Bronchial epithelial cell (primary cell): Measurements from ENCODE around the gene SLC25A52. TPM values are rescaled to one million over a fixed set of nuclear protein-coding genes. Genes with fewer than 3 reads are reported as not detected.

Experiments
- DNase-seq: peaks from one replicate; pipeline ENCODE4 v3.0.0-alpha.2; 2010; ENCODE audit warnings: low read depth
- FAIRE-seq: peaks from 2 replicates; lab custom pipeline; 2011; peaks lifted over from hg19 to GRCh38; lab: Jason Lieb, UNC
- H3K27me3 ChIP-seq: 2 replicates; pipeline ENCODE4 v1.5.1; 2011; ENCODE audit warnings: low read length; ENCODE audit not compliant: control insufficient read depth, insufficient read depth
- H3K36me3 ChIP-seq: 2 replicates; pipeline ENCODE4 v1.5.1; 2011; ENCODE audit warnings: low read length; ENCODE audit not compliant: control insufficient read depth, insufficient read depth
- H3K4me3 ChIP-seq: 2 replicates; pipeline ENCODE4 v1.5.1; 2011; ENCODE audit warnings: mild to moderate bottlenecking, low read depth, low read length, control low read depth
- total RNA-seq: library from RNA; depleted of rRNA; stranded (reverse); fragments of >200 nt; gene quantifications from 2 replicates; pipeline ENCODE4 v1.2.1, GENCODE V29; 2014
- TF ChIP-seq, protein P1 (sequence below): IDR thresholded peaks from 2 replicates; pipeline ENCODE4 v1.5.1; 2011; ENCODE audit warnings: mild to moderate bottlenecking, moderate library complexity, low read length, control low read depth, inconsistent platforms; ENCODE audit not compliant: insufficient read depth, severe bottlenecking

The SLC25A52 gene
- total RNA-seq, 1 donor from 2014 or later = under 0.01 TPM

DNA sequence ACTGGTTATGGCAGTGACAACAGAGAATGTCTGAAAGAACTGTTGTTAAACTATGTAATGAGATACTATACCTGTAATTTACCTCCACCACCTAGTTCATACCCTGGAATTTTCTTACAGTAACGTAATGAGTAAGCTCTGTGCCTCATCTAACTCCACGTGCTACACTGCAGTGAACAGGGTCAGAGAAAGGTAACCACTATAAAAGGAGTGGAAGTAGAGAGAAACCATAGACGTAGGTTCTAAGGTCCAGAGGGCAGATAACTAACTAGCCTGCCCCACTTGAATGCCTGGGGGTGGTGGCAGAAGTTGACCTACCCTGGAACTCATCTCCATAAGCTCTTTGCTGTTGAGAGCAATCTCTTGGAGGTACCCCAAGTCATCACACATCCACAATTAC is 44.3 kb downstream of the SLC25A52 start:
- TF ChIP-seq, protein P1, sequence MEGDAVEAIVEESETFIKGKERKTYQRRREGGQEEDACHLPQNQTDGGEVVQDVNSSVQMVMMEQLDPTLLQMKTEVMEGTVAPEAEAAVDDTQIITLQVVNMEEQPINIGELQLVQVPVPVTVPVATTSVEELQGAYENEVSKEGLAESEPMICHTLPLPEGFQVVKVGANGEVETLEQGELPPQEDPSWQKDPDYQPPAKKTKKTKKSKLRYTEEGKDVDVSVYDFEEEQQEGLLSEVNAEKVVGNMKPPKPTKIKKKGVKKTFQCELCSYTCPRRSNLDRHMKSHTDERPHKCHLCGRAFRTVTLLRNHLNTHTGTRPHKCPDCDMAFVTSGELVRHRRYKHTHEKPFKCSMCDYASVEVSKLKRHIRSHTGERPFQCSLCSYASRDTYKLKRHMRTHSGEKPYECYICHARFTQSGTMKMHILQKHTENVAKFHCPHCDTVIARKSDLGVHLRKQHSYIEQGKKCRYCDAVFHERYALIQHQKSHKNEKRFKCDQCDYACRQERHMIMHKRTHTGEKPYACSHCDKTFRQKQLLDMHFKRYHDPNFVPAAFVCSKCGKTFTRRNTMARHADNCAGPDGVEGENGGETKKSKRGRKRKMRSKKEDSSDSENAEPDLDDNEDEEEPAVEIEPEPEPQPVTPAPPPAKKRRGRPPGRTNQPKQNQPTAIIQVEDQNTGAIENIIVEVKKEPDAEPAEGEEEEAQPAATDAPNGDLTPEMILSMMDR = no peak
- H3K4me3 ChIP-seq = no peak overlapping the region
- no peak for FAIRE-seq

DNA sequence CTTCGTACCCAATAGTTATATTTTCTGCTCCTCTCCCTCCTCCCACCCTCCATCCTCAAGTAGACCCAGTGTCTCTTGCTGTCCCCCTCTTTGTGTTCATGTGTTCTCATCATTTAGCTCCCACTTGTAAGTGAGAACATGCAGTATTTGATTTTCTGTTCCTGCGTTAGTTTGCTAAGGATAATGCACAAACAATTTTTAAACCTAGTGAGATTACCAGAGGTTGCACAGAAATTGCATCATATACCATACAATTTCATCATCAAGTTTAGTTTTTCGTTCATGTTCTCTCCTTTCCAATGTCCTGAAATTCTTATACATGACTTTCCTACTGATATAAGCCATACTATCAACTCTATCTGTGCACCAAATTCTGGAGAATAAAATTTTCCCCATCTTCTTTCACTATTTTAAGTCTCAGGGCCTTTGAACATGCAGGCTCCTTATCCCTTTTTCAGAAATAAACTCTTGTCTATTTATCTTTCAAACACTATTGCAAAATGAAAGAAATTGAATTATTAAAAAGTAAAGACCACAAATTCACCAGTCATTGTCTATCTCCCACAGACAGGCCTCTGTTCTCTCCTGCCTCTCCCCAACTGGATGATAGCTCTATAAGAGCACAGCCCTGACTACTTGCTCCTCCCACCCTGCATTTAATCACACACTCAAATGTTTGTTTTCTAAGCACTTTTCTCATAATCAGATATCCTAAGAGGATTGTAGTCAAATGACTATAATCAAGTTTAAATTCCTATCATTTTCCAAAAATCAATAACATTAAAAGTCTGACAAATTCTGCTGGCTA is 49.1 kb downstream of the SLC25A52 start:
- DNase-seq (no peak), FAIRE-seq (no peak)
- Histone ChIP-seq H3K4me3 (no peak overlapping the region), H3K27me3 (no peaks in the 10 kb centered on the region), H3K36me3 (no peaks in the 10 kb centered on the region)
- TF ChIP-seq, protein P1 = no peak

More for the DNA sequence above, 44.3 kb downstream of the SLC25A52 start:
- DNase-seq = no peak
- H3K36me3 ChIP-seq = no peaks in the 10 kb centered on the region
- H3K27me3 ChIP-seq = no peaks in the 10 kb centered on the region

DNA sequence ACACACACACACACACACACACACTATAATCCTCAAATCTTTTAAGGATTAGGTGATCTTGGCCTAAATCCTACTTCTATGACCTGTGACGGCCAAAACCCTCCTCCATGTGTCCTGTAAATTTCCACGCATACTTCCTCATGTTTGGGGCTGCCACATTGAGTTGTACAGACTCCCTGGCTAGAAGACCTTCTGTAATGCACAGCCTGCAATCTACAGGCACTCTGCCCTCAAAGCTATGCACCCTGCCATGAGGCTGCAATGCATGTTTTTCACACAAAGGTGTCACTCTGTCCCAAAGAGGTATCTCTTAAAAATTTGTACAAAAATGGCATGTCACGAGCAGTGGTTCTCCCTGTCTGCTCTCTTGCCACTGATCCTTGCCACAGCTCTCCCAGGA is 49.9 kb downstream of the SLC25A52 start:
- Histone ChIP-seq H3K4me3 (no peak overlapping the region), H3K36me3 (no peaks in the 10 kb centered on the region), H3K27me3 (no peaks in the 10 kb centered on the region)
- no peak for FAIRE-seq
- TF ChIP-seq, protein P1 = no peak
- no peak for DNase-seq

Other genes starting within 250 kb of the SLC25A52 start
- not detected in 2 replicates for gene TTR, start 169.0 kb downstream of the SLC25A52 start, total RNA-seq
- 1.8 and 2.4 TPM in 2 replicates for gene B4GALT6, start 76.3 kb downstream of the SLC25A52 start, total RNA-seq
- gene TRAPPC8, start 182.2 kb upstream of the SLC25A52 start, total RNA-seq = 37.4 and 37.9 TPM in 2 replicates